HG03175 (cell line): Measurements from ENCODE around the gene HOXC9.

Experiments
- ATAC-seq: cut with Tn5 transposase; IDR thresholded peaks from one replicate; pipeline ENCODE4 v1.9.1; 2021; ENCODE audit warnings: mild to moderate bottlenecking, moderate library complexity; ENCODE audit not compliant: unreplicated experiment

The HOXC9 gene

GRCh38 chr12:54024581-54025305 lies 24.8 kb downstream of the HOXC9 start:
- ATAC-seq, result no peak

GRCh38 chr12:54025499-54026405 lies 25.8 kb downstream of the HOXC9 start:
- no peak for ATAC-seq

GRCh38 chr12:54026640-54027441 lies 26.9 kb downstream of the HOXC9 start:
- no peak for ATAC-seq

- no peak for ATAC-seq
These were observed 27.5 kb downstream of the HOXC9 start for GRCh38 chr12:54027442-54027786.

- no peak for ATAC-seq
These were observed 28.6 kb downstream of the HOXC9 start, which contains the start of gene HOXC6 for GRCh38 chr12:54028314-54029201. TSS of gene HOXC6 (plus strand) at chr12:54028440. CDS start at chr12:54028522, 82 bp downstream.

GRCh38 chr12:54029529-54030441 lies 29.8 kb downstream of the HOXC9 start:
- no peak for ATAC-seq

GRCh38 chr12:54030442-54030801 lies 30.5 kb downstream of the HOXC9 start:
- no peak for ATAC-seq

- no peak for ATAC-seq
These were observed 31.0 kb downstream of the HOXC9 start for GRCh38 chr12:54030889-54031471.

GRCh38 chr12:54031480-54031879 lies 31.5 kb downstream of the HOXC9 start:
- no peak for ATAC-seq

- ATAC-seq, result no peak
These were observed 32.2 kb downstream of the HOXC9 start for GRCh38 chr12:54032086-54032619.

- no peak for ATAC-seq
These were observed 32.7 kb downstream of the HOXC9 start, which contains the start of gene HOXC5 for GRCh38 chr12:54032627-54033100. TSS of gene HOXC5 (plus strand) at chr12:54033050. CDS start at chr12:54033123, 73 bp downstream.

- ATAC-seq, result no peak
These were observed 33.4 kb downstream of the HOXC9 start for GRCh38 chr12:54033106-54033979.

- no peak for ATAC-seq
These were observed 34.2 kb downstream of the HOXC9 start for GRCh38 chr12:54033980-54034784.

- ATAC-seq, result no peak
These were observed 34.9 kb downstream of the HOXC9 start for GRCh38 chr12:54034785-54035310.

- no peak for ATAC-seq
These were observed 35.8 kb downstream of the HOXC9 start for GRCh38 chr12:54035568-54036264.
